ENCODE data around the gene FAM114A2. TPM values are rescaled to one million over a fixed set of nuclear protein-coding genes. Genes with fewer than 3 reads are reported as not detected.

Gene FAM114A2
- total and polyA plus RNA-seq, 5 donors = 9.8 to 46.3 (median 36.2) TPM

DNA sequence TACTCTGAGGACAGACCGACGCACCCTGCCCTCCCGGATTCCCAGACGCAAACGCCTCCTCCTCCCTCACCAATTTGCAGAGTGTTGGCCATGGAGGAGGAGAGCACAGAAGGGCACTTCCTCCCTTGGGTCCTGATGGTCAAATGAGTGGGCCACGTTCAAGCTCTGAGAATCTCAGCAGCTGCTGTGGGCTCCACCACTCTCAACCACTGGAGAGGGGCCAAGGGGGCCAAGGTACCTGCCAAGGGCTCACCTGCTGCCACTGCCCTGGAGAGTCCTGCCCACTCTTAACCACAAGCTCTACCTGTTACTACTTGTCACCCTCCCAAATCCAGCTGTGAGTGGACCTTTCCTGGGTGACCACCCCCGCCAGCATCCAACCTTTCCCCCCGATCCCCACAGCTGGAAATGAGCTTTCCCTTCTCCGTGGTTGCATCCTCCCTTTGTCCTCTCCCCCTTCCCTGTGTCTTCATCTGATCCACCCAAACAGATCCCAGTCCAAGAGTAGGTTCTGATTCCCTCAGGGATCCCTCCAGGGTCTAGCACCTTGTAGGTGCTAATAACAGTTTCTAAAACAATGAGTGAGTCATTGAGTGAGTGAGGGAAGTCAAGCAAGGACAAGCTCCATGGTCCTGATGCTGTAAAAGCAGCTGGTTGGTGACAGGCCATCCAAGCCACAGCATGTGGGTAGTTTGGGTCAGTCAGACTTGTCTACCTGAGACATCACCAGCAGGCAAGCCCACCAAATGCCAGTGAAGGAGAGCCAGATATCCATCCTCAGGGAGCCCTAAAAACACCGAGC, 69.7 kb downstream of the FAM114A2 start:
- H3K27ac ChIP-seq (ENCODE audit: low read length) = no peak overlapping the region
- DNase-seq (no peak), ATAC-seq (no peak)
- no peaks in the 10 kb centered on the region for H3K27me3 ChIP-seq (ENCODE audit: control insufficient read depth, insufficient read depth)
- H3K4me1 ChIP-seq (ENCODE audit: control insufficient read depth, insufficient read depth, low read length) = no peaks in the 10 kb centered on the region
- WGBS = 77% methylated on average over 10 of the region's 10 CpGs
- intact Hi-C loops (cut with DNase I) = loop anchor here (5.0 to 10.0 kb wide), 4 partner anchors 474 to 1437 kb away; partner anchors contain the start of gene GRIA1 (in 1 of the 4)
- H3K4me3 ChIP-seq (ENCODE audit: low read length) = no peak overlapping the region
- no peaks in the 10 kb centered on the region for H3K9me3 ChIP-seq (ENCODE audit: control insufficient read depth, low read length)

DNA sequence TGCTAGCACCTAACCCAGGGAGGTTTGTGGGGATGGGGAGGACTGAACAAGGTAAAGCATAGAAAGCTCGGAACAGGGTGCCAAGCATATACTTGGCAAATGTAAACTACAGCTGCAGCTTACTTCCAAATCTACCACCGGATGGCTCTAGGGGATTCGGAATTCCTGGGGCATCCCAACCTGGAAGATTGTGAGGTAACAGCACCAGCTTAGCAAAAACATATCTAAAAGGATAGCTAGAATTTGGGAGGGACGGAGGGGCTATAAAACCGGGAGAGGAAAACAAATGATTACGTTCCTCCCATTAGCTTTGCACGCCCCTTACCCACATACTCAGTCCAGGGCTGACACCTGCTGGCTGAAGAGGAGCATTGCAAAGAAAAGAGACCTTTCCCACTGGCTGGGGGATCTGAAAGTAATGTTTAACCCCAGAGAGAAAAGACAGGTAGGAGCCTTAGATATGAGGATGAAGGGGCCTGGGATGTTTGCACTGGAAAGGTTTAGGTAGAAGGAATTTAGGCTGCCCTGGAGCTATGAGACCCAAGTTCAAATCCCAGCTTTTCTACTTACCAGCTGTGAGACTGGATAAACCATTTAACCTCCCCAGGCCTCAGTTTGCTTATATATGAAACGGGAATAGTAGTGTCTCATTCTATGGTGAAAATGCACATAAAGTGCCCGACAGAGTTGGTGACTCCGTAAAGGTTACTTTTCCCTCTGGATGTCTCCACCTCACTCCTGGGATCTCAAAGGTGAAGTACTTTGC, 73.6 kb downstream of the FAM114A2 start:
- Histone ChIP-seq H3K4me3 (ENCODE audit: low read length) (no peak overlapping the region), H3K4me1 (ENCODE audit: control insufficient read depth, insufficient read depth, low read length) (no peaks in the 10 kb centered on the region), H3K27ac (ENCODE audit: low read length) (no peak overlapping the region), H3K9me3 (ENCODE audit: control insufficient read depth, low read length) (no peaks in the 10 kb centered on the region), H3K27me3 (ENCODE audit: control insufficient read depth, insufficient read depth) (no peaks in the 10 kb centered on the region)
- 21% methylated on average over 10 of the region's 10 CpGs for WGBS
- DNase-seq = peak in 1 of 3 donors; percentile 52
- peak; percentile 68 to 72 for ATAC-seq
- intact Hi-C loops (cut with DNase I) = loop anchor here (5.0 to 10.0 kb wide), 6 partner anchors 468 to 1433 kb away; partner anchors contain the start of gene GRIA1 (in 2 of the 4)

GRCh38 chr5:153964191-153964879, 74.4 kb downstream of the FAM114A2 start:
- Histone ChIP-seq H3K4me1 (ENCODE audit: control insufficient read depth, insufficient read depth, low read length) (no peaks in the 10 kb centered on the region), H3K27me3 (ENCODE audit: control insufficient read depth, insufficient read depth) (no peaks in the 10 kb centered on the region), H3K27ac (ENCODE audit: low read length) (no peak overlapping the region), H3K9me3 (ENCODE audit: control insufficient read depth, low read length) (no peaks in the 10 kb centered on the region), H3K4me3 (ENCODE audit: low read length) (no peak overlapping the region)
- ATAC-seq (no peak), DNase-seq (no peak)
- WGBS = 75% methylated on average over 17 of the region's 17 CpGs
- intact Hi-C loops (cut with DNase I) = loop anchor here (5.0 to 10.0 kb wide), 5 partner anchors 467 to 1430 kb away; partner anchors contain the start of gene GRIA1 (in 2 of the 4)

DNA sequence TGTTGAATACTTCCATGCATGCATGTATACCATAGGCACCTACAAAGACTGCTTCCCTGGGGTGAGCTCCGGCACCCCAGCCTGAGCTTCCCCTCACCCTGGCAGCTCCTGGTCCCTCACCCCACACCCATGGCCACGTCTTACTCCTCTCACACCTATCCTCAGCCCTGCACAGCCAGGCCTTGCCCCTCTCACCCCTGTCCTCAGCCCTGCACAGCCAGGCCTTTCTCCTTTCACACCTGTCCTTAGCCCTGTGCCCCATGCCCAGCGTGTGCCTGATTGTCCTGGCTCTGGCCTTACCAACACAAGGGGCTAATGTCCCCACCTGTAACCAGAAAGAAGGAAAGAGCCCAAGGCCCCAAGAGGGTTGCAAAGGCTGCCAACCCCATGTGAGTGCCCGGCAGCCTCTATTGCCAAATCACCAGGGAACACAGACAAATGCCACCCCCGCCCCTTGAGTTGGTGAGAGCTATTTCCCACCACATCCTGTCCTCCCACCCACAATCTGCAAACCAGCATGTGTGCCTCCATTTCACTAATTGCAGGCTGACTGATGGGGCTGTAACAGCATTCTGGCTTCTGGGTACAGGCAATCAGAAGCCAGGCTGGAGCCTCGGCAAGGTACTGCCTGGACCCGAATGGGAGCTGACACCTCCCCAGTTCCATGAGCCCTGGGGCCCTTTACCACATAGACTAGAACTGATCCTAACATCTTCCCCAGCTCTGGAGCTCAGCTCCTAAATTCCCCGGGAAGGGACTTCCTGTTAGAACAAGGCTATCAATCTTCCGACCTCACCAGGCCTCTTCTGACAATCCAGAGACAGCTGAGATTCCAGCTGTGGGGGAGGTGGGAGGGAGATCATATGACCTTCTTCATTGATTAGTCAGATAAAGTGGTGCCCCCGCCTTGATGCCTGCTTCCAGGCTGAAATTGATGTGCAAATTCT, 78.2 kb downstream of the FAM114A2 start:
- WGBS = 68% methylated on average over 10 of the region's 10 CpGs
- Histone ChIP-seq H3K9me3 (ENCODE audit: control insufficient read depth, low read length) (no peaks in the 10 kb centered on the region), H3K4me3 (ENCODE audit: low read length) (no peak overlapping the region), H3K4me1 (ENCODE audit: control insufficient read depth, insufficient read depth, low read length) (no peaks in the 10 kb centered on the region), H3K27me3 (ENCODE audit: control insufficient read depth, insufficient read depth) (no peaks in the 10 kb centered on the region), H3K27ac (ENCODE audit: low read length) (no peak overlapping the region)
- DNase-seq (no peak), ATAC-seq (peak in 1 of 2 donors; percentile 28)
- intact Hi-C loops (cut with DNase I) = loop anchor here (5.0 to 10.0 kb wide), 5 partner anchors 463 to 1426 kb away; partner anchors contain the start of gene GRIA1 (in 2 of the 4)

DNA sequence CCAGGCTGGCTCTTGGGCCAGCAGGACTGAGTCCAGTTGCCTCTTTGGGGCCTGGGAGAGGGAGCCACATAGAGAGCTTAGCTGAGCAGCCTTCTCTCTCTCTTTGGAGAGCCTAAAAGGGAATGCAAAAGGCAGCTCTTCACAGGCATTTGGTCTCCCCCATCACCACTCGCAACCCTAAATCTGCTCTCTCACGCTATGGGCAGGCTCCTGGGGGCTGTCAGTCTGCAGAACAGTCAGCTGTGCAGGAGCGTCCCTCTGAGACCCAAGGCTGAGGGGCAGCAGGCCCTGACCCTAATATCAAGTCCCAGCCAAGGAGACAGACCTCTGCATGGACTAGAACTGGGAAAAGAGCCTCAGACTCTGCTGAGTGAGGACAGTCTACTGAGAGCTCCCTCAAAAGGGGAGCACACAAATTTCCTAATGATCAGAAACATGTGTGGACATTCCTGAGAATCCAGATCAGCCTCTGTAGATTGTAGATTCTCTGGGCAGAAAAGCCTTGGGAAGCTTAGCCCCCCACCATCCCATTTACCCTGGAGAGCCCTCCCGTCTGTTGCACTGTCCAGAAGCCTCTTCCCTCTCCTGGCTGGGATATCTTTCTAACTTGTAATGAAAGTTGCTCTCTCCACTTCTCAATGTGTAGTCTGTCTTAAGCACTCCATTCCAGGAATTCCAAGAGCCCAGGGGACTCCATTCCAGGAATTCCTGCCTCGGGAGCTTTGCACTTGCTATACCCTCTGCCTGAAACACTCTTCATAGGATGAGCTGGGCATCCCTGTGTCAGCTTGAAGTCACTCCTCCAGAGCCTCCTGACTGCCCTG, 79.4 kb downstream of the FAM114A2 start:
- Histone ChIP-seq H3K9me3 (ENCODE audit: control insufficient read depth, low read length) (no peaks in the 10 kb centered on the region), H3K4me1 (ENCODE audit: control insufficient read depth, insufficient read depth, low read length) (no peaks in the 10 kb centered on the region), H3K4me3 (ENCODE audit: low read length) (no peak overlapping the region), H3K27ac (ENCODE audit: low read length) (no peak overlapping the region), H3K27me3 (ENCODE audit: control insufficient read depth, insufficient read depth) (no peaks in the 10 kb centered on the region)
- no peak for DNase-seq
- intact Hi-C loops (cut with DNase I) = loop anchor here in 1 of 4 donors (10.0 kb wide), 1 partner anchor 465 kb away; the partner anchor contains the start of gene GRIA1
- WGBS = 49% methylated on average over 5 of the region's 5 CpGs
- ATAC-seq = peak in 1 of 2 donors; percentile 11

DNA sequence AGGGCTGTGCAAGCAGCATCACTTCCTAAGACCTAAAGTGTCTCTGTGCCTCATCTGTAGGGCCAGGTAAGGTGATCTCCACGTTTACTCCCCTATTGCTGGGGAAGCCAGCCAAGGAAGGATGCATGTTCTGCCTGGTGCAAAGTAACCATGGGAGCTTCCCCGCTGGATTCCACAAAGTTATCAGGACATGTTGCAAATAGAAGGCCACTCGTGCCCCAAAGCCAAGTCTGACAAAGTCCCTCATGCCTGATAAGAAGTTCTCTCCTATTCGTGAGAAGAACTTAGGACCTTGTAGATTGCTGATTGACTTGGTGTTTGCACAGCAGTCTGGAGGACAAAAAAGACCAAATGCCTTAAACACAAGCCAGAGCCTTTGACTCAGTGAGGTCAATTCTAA, 81.5 kb downstream of the FAM114A2 start:
- Histone ChIP-seq H3K27me3 (ENCODE audit: control insufficient read depth, insufficient read depth) (no peaks in the 10 kb centered on the region), H3K4me3 (ENCODE audit: low read length) (no peak overlapping the region), H3K9me3 (ENCODE audit: control insufficient read depth, low read length) (no peaks in the 10 kb centered on the region), H3K4me1 (ENCODE audit: control insufficient read depth, insufficient read depth, low read length) (no peaks in the 10 kb centered on the region), H3K27ac (ENCODE audit: low read length) (no peak overlapping the region)
- no peak for DNase-seq
- no peak for ATAC-seq
- intact Hi-C loops (cut with DNase I) = loop anchor here in 1 of 4 donors (10.0 kb wide), 1 partner anchor 462 kb away; the partner anchor contains the start of gene GRIA1
- WGBS = 51% methylated on average over 4 of the region's 4 CpGs

- no peaks in the 10 kb centered on the region for H3K4me1 ChIP-seq (ENCODE audit: control insufficient read depth, insufficient read depth, low read length)
- DNase-seq (no peak), ATAC-seq (no peak)
- H3K27me3 ChIP-seq (ENCODE audit: control insufficient read depth, insufficient read depth) = no peaks in the 10 kb centered on the region
- H3K9me3 ChIP-seq (ENCODE audit: control insufficient read depth, low read length) = no peaks in the 10 kb centered on the region
- no peak overlapping the region for H3K27ac ChIP-seq (ENCODE audit: low read length)
- intact Hi-C loops (cut with DNase I) = loop anchor here in 2 of 4 donors (5.0 to 10.0 kb wide), 2 partner anchors 451 to 459 kb away; partner anchors contain the start of gene GRIA1 (in 1 of the 2)
- 81% methylated on average over 3 of the region's 3 CpGs for WGBS
- H3K4me3 ChIP-seq (ENCODE audit: low read length) = no peak overlapping the region
These were observed 85.3 kb downstream of the FAM114A2 start for GRCh38 chr5:153953411-153953810.

GRCh38 chr5:153952893-153953292, 85.8 kb downstream of the FAM114A2 start:
- Histone ChIP-seq H3K27ac (ENCODE audit: low read length) (no peak overlapping the region), H3K4me3 (ENCODE audit: low read length) (no peak overlapping the region), H3K27me3 (ENCODE audit: control insufficient read depth, insufficient read depth) (no peaks in the 10 kb centered on the region), H3K9me3 (ENCODE audit: control insufficient read depth, low read length) (no peaks in the 10 kb centered on the region), H3K4me1 (ENCODE audit: control insufficient read depth, insufficient read depth, low read length) (no peaks in the 10 kb centered on the region)
- ATAC-seq (no peak), DNase-seq (no peak)
- 82% methylated on average over 2 of the region's 2 CpGs for WGBS
- intact Hi-C loops (cut with DNase I) = loop anchor here in 2 of 4 donors (5.0 to 10.0 kb wide), 2 partner anchors 451 to 458 kb away; partner anchors contain the start of gene GRIA1 (in 1 of the 2)

DNA sequence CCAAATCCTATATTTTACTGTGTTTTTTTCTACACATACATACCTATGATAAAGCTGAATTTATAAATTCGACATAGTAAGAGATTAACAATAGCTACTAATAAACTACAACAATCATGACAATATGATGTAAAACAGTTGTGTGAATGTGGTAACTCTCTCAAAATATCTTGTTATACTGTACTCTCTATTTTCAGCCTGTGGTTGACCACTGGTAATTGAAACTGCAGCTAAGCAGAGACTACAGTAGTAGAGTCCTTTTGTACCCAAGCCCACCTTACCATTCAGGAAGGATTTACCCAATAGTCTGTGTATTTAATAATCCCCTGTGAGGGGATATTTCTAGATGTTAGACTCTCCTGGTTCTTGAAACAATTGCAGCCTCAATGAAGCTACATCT, 86.7 kb downstream of the FAM114A2 start:
- intact Hi-C loops (cut with DNase I) = loop anchor here in 2 of 4 donors (5.0 to 10.0 kb wide), 2 partner anchors 450 to 457 kb away; partner anchors contain the start of gene GRIA1 (in 1 of the 2)
- 93% methylated on average over 1 of the region's 1 CpG for WGBS
- ATAC-seq = no peak

More for the DNA sequence above, 86.7 kb downstream of the FAM114A2 start:
- H3K27me3 ChIP-seq (ENCODE audit: control insufficient read depth, insufficient read depth) = no peaks in the 10 kb centered on the region
- no peak overlapping the region for H3K27ac ChIP-seq (ENCODE audit: low read length)
- H3K4me1 ChIP-seq (ENCODE audit: control insufficient read depth, insufficient read depth, low read length) = no peaks in the 10 kb centered on the region
- no peak for DNase-seq
- H3K9me3 ChIP-seq (ENCODE audit: control insufficient read depth, low read length) = no peaks in the 10 kb centered on the region
- no peak overlapping the region for H3K4me3 ChIP-seq (ENCODE audit: low read length)
